Stimulated activated CD8-positive, alpha-beta memory T cell treated with anti-CD3 and anti-CD28 coated beads, Interleukin-12 subunit alpha, Interleukin-12 subunit beta, amount 100 ng/mL, for 24 hours (primary cell): ENCODE data around the gene PHLDA2.

ENCODE experiments used
- DNase-seq: peaks from one replicate; pipeline ENCODE4 v3.0.0-alpha.2; 2020; ENCODE audit errors: extremely low read depth

The PHLDA2 gene

DNA sequence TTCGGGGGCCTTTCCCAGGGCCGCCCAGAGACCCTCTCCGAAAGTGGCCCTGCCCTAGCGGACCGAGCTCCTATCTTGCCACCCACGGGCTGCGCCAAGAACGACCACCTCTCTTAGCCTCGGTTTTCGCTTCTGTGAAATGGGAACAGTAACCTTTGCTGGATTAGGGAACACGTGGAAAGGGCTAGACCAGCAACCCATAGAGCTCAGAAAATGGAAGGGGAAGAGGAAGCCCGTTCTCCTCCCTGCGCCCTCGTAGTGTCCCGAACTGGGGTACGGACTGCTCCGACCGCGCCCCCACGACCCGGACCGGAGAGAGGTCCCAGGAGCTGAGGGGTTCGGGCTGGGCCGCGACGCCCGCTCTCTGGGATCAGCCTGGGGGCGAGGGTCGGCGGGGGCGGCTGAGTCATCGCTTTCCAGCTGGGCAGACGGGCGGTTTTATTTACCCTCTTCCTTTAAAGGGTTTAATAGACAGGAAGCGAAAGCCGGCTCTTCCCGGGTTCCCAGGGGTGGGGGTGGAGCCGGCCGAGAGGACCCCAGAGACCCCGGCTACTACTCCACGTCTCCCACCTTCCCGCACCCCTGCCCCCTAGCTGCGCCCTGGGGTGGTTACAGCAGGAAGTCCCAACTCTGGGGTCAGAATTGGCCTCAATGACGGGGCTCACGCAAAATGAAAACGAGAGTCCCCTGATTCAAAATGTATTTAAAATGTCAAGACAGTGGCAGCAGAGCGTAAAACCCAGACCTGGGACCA, 907 bp upstream of the PHLDA2 start:
- DNase-seq, result no peak

DNA sequence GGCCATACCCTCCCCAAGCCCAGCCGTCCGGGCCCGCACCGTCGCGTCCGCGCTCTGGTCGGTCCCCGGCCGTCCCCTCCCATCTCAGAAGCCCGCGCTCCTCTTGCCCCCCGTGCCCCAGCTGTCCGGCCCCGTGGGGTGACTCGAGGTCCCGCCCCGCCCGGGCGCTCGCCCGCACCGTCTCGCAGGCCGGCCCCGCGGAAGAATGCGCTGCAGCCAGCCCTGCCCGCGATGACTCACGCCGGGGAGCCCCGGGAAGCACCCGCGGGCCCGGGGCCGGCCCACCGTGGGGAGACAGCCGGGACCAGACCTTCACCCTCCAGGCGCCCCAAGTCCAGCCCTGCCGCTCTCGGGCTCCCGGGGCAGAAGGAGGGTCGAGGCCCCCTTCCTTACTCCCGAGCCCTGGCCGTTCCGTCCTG, 320 bp upstream of the PHLDA2 start:
- DNase-seq, result no peak

DNA sequence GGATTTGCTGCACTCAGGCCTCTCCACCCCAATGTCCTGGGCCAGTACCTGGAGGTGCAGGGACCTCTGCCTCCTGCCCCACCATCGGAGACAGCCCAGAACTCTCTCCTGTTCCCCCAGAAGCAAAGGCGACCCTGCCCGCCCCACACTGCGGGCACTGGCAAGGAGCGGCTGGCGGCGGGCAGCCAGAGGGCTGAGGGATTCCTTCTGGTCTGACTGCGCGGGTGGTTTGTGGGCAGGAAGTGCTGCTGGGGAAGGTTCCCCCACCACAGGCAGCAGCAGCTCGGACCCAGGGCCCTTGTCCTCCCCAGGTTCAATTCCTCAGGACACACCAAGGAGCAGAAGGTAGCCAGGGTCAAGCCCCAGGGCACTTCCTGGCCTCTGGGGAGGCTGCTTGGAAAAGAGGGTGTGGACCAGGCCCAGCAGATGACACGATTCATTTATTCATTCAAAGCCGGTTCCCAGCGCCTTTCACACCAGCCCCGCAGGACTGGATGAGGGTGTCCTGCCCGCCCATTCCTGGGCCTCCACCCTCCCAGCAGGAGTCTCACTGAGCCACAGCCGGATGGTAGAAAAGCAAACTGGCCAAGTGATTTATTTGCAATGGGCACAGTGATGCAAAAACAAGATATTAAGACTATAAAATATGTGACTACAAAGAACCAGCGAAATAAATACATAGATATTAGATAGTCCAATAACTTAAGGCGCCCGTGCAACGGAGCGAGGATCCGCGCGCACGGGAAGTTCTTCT, 1.2 kb downstream of the PHLDA2 start:
- no peak for DNase-seq

GRCh38 chr11:2927121-2927800, 2.0 kb downstream of the PHLDA2 start:
- no peak for DNase-seq

GRCh38 chr11:2926611-2927051, 2.6 kb downstream of the PHLDA2 start:
- DNase-seq, result no peak

DNA sequence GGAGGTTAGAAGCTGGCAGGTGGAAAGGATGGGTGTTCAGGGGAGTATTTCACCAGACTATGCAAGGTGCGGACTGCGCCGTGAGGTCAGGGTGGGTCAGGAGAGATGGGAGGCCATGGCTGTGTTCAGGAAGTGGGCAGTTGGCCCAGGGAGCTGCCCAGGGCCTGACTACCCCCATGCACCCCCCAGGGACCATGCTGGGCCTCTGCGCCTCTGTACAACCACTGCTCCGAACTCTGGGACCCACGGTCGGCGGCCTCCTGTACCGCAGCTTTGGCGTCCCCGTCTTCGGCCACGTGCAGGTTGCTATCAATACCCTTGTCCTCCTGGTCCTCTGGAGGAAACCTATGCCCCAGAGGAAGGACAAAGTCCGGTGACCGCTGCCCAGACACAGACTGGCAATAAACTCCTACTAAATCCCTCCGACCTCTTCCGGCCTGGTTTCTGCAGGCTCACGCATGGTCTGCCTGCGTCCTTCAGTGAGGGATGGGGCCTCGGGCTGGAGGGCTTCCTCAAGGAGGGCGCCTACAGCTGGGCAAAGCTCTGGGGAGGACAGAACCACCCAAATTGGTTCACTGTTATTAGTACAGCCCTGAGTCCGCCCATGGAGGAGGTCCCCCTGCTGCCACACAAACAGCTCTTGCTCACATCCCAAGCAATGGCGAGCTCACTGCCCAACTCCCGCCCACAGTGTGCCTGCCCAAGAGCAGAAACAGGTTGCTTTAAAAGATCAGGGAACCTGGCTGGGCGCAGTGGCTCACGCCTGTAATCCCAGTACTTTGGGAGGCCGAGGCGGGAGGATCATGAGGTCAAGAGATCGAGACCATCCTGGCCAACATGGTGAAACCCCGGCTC, 4.2 kb downstream of the PHLDA2 start:
- no peak for DNase-seq

DNA sequence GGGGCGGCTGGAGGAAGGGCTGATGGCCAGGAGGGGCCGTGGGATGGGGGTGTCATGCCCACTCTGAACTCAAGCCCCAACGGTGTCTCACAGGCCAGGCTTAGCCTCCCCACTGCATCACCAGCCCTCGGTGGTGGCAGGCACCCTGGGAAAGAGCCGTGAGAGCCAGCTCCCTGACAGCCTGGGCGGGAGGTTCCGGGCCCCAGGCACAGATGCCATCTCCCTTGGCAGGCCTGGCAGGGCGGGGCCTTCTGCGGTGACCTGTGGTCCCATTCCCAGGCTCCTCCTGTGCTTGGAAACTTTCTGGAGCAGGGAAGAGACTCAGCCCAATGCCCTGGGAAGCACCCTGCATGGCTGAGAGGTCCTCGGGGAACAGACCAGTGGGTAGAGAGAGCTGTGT, 4.8 kb downstream of the PHLDA2 start:
- DNase-seq, result no peak

GRCh38 chr11:2923446-2924375, 5.5 kb downstream of the PHLDA2 start:
- DNase-seq, result no peak

GRCh38 chr11:2922655-2923054, 6.6 kb downstream of the PHLDA2 start:
- DNase-seq, result no peak

DNA sequence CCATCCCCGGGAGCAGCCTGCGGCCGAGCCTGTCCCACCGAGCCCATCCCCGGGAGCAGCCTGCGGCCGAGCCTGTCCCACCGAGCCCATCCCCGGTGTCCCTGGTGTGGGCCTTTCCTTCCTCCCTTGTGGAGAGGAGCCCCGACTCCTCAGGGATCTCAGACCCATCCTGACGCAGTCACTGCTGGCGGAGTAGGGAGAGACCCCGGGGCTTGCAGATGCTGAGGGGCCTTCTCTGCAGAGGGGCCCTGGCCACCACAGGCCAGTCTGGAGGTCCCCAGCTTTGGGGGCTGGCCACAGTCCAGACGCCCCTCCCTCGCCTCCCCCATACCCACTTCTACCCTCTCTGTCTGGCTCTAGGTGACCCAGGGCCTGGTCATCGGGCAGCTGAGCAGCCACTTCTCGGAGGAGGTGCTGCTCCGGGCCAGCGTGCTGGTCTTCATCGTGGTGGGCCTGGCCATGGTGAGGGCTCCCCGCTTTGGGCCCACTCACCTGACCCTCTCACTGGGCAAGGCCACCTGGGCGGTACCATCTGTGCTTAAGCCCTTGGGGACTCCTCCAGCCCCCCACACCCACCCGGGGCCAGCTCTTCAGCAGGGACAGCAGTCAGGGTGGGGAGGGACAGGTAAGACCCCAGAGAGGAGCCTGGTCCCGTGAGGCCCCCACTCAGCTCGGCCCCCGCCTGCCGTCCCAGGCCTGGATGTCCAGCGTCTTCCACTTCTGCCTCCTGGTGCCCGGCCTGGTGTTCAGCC, 7.3 kb downstream of the PHLDA2 start:
- no peak for DNase-seq

GRCh38 chr11:2921261-2921660, 8.0 kb downstream of the PHLDA2 start:
- no peak for DNase-seq

GRCh38 chr11:2920343-2920742, 8.9 kb downstream of the PHLDA2 start:
- DNase-seq, result no peak

DNA sequence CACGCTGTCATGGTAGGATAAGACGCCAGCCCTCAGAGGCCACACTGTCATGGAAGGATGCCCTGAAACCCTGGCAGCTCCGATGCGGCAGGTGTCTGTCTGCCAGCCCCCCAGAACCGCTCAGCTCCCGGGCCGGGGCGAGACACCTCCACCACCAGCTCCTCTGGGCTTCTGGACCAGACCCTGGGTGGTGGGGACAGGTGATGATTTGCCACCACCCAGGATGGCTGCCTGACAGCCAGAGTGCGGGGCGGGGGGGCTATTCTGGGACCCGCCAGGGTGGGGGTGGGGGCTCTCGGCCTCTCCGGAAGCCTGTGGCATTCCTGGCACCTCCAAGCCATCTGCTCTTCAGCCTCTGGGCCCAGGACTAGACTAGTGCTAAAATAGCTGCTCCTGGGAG, 9.4 kb downstream of the PHLDA2 start:
- no peak for DNase-seq

GRCh38 chr11:2919188-2919587, 10.0 kb downstream of the PHLDA2 start:
- no peak for DNase-seq

DNA sequence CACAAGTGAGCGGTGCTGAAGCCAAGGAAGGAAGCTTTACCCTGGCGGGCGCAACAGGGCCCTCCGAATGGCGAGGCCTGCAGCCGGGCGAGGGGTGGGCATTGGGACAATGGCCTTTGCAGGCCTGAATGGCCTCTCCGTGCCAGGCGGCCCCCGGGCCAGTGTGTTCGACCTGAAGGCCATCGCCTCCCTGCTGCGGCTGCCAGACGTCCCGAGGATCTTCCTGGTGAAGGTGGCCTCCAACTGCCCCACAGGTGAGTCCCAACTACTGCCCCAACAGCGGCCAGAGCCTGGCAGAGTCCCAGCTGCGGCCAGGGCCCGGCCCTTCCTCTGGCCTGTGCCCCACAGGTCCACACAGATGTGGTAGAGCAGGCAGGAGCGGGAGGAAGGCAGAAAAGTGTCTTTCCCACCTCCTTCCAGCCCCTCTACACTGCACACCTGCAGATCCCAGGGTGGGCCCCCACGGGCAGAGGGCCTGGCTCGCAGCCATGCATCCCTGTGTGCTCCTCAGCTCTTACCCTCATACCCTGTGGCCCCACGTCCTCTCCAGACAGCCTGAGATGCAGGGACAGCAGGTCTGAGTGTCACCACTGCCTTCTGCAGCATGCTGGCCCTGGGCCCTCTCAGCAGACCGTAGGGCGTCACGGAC, 11.3 kb downstream of the PHLDA2 start:
- no peak for DNase-seq

GRCh38 chr11:2916892-2917645, 12.2 kb downstream of the PHLDA2 start:
- no peak for DNase-seq

DNA sequence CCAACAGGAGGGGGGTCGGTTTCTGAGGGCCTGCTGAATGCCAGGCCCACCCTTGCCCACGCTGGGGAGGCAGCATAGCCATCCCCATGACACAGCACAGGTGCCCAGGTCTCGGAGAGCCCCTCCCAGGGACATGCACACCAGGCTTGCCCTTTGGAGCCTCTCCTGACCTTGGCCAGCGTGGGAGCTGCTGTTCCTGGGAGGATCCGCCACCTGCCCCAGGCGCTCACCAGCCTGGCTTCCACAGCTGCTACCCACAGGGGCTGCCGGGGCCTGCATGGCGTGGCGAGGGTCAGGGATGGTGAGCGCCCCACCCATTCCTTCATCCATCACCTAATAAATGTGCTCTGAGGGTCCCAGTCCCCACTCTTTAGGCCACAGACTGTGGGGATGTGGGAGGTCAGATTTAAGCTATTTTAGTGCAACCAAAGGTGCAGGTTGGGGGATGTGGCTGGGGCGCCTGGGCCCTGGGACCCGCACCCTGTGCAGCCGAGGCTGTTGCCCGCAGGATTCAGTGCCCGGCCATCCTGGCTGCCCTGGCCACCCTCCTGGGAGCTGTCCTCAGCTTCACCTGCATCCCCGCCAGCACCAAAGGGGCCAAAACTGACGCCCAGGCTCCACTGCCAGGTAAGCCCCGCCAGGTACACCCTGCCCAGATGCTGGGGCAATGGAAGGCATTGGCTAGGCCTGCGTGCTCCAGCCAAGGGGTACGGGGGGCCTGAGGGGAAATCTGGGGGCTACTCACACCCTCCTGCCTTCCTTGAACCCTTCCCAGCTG, 12.9 kb downstream of the PHLDA2 start:
- no peak for DNase-seq

GRCh38 chr11:2915473-2915872, 13.7 kb downstream of the PHLDA2 start:
- DNase-seq, result no peak
